Activated CD4-positive, alpha-beta T cell treated with anti-CD3 and anti-CD28 coated beads for 24 hours (primary cell): ENCODE results near the gene S100A3.

Experiments used
- DNase-seq, 2 donors: peaks; one replicate each; pipeline ENCODE4 v3.0.0-alpha.2; 2020; ENCODE audit warnings: low read depth in 2 of 2

S100A3 gene

DNA sequence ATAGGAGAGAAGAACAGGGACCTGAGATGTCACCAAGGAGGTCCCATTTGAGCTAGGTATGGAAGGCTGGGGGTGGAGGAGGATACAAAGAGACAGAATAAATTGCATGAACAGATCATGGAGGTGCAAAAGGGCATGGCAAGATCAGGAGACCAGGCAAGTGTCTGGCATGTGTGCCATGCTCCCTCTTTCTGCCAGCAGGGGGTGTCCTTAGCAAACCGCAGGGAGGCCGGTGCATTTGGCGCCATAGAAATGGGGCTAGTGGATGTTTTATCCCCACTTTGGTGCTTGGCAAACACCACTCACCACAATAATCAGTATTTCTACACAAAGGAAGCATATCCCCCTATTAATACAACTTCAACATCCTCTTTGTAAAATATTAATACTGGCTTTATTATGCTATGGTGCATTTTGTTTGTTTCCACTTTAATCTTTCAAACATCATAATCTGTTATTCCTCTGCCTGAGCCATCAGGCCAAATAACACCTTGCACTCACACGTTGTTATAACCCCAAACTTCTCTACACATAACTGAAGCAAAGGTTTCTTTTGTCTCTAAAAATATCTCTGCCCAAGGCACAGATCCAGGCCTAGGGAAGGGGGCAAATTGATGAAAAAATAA lies 39.2 kb downstream of the S100A3 start:
- peak; percentile 61 to 67 for DNase-seq

DNA sequence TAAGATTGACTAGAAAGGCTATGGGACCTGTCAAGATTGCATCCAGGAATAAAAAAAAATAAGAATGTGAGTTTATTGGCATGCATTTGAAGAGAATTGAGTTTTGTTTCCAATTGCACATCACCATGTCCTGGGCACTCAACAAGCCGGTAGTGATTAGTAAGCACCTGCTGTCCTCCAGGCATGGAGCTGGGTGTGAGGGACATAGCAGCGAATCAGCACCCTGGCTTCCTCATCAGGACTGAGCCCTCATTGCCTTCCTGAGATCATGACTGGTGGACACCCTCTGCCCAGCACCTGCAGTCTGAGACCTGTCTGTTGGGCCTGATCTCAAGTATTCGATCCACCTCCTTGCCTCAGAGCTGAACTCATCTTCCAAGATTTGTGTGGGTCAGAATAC lies 40.0 kb downstream of the S100A3 start:
- no peak for DNase-seq

DNA sequence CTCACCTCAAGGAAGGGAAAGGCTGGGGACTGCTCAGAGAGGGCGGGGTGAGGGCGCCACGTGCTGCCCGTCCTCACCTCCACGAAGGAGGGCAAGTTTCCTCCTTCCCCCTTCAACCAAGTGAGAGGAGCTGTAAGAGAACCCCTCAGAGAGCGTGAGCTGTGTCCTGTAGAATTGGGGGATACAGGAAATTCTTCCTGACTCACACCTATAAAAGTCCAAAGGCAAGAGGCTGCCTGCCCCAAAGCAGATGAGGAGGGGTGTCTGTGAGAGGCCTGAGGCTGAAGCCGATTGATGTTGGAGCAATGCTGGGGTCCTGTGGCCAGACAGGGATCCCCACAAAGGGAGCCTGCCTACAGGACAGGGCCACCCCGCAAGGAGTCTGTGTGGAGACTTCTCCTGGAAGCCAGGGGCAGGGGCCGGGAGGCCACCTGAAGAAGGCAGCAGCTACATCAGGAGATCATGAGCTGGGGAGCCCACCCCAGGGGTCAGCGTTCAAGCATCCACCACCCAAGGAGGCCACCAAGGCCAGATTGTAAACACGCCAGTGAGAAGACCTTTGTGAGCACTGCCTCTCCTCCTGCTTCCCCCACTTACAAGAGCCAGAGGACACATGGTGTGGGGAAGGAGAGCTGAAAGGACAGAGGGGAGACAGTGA lies 41.0 kb downstream of the S100A3 start:
- DNase-seq = no peak

- DNase-seq = no peak
Observed at GRCh38 chr1:153506831-153507413, 42.1 kb downstream of the S100A3 start.

- DNase-seq = no peak
Observed at GRCh38 chr1:153506386-153506785, 42.7 kb downstream of the S100A3 start.

GRCh38 chr1:153505576-153505975 lies 43.5 kb downstream of the S100A3 start:
- DNase-seq = no peak

DNA sequence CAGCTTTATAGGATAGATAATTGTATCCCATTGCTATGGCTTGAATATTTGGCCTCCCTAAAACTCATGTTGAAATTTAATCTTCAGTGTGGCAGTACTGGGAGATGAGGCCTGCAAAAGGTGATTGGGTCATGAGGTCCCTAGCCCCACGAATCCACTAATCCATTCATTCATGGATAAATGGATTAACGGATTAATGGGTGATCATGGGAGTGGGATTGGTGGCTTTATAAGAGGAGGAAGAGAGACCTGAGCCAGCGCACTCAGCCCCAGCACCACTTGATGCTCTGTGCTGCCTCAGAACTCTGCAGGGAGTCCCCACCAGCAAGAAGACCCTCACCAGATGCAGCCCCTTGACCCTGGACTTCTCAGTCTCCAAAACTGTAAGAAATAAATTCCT lies 45.3 kb downstream of the S100A3 start:
- DNase-seq = no peak

- DNase-seq = no peak
Observed at GRCh38 chr1:153498746-153499145, 50.3 kb downstream of the S100A3 start.
